Activated CD8-positive, alpha-beta T cell treated with anti-CD3 and anti-CD28 coated beads, Interleukin-2, amount 10 ng/mL, durations not matched to agents 7 days and 5 days (primary cell): ENCODE results near the gene CSRNP3. TPM values are rescaled to one million over a fixed set of nuclear protein-coding genes. Genes with fewer than 3 reads are reported as not detected.

Experiments
- ATAC-seq: fragments of 150-1000 bp; cut with Tn5 transposase; one replicate; pipeline ENCODE4 v1.10.0; 2021; ENCODE audit warnings: moderate library complexity
- CTCF ChIA-PET: fragments of 350-600 bp; sonication (Branson Sonifier 250); formaldehyde crosslinking; loops from one replicate; lab custom pipeline; 2021; ENCODE audit warnings: antibody characterized with exemption; lab: Charles Lee
- POLR2A ChIA-PET: fragments of 350-600 bp; sonication (Branson Sonifier 250); formaldehyde crosslinking; loops from one replicate; lab custom pipeline; 2021; ENCODE audit warnings: antibody characterized with exemption; lab: Charles Lee
- DNase-seq: peaks from one replicate; pipeline ENCODE4 v3.0.0-alpha.2; 2020
- H3K27ac Mint-ChIP-seq: one replicate; pipeline ENCODE4 v1.8.0; 2021; ENCODE audit warnings: mild to moderate bottlenecking, mixed read lengths
- H3K27me3 Mint-ChIP-seq: one replicate; pipeline ENCODE4 v1.8.0; 2021; ENCODE audit warnings: low read depth, mixed read lengths
- H3K36me3 Mint-ChIP-seq: one replicate; pipeline ENCODE4 v1.8.0; 2021; ENCODE audit warnings: low read depth, mixed read lengths
- H3K4me1 Mint-ChIP-seq: one replicate; pipeline ENCODE4 v1.8.0; 2021; ENCODE audit warnings: low read depth, mixed read lengths
- H3K4me3 Mint-ChIP-seq: one replicate; pipeline ENCODE4 v1.8.0; 2021; ENCODE audit warnings: mild to moderate bottlenecking, mixed read lengths
- H3K9me3 Mint-ChIP-seq: one replicate; pipeline ENCODE4 v1.8.0; 2022; ENCODE audit warnings: mixed read lengths; ENCODE audit not compliant: insufficient read depth
- total RNA-seq, 2 experiments: library from RNA; stranded (reverse); gene quantifications; one replicate each; pipeline ENCODE4 v1.2.3, GENCODE V29; 2021

The CSRNP3 gene
- total RNA-seq, 2 experiments from 2014 or later = not detected

- Mint-ChIP-seq H3K27ac (no peak overlapping the region), H3K36me3 (no peaks in the 10 kb centered on the region), H3K4me3 (no peak overlapping the region), H3K9me3 (no peaks in the 10 kb centered on the region), H3K27me3 (no peaks in the 10 kb centered on the region), H3K4me1 (no peaks in the 10 kb centered on the region)
- ChIA-PET CTCF (no interaction called here), POLR2A (no interaction called here)
- ATAC-seq (no peak), DNase-seq (no peak)
Measured at GRCh38 chr2:165522719-165523118, 53.2 kb downstream of the CSRNP3 start.

GRCh38 chr2:165524720-165525119, 55.2 kb downstream of the CSRNP3 start:
- Mint-ChIP-seq H3K9me3 (no peaks in the 10 kb centered on the region), H3K36me3 (no peaks in the 10 kb centered on the region), H3K27ac (no peak overlapping the region), H3K4me1 (no peaks in the 10 kb centered on the region), H3K4me3 (no peak overlapping the region), H3K27me3 (no peaks in the 10 kb centered on the region)
- DNase-seq (no peak), ATAC-seq (no peak)
- ChIA-PET POLR2A (no interaction called here), CTCF (no interaction called here)

- no peak overlapping the region for H3K4me3 Mint-ChIP-seq
- no peaks in the 10 kb centered on the region for H3K36me3 Mint-ChIP-seq
- ChIA-PET CTCF (no interaction called here), POLR2A (no interaction called here)
- no peak for ATAC-seq
- H3K9me3 Mint-ChIP-seq = no peaks in the 10 kb centered on the region
- H3K27ac Mint-ChIP-seq = no peak overlapping the region
- no peaks in the 10 kb centered on the region for H3K27me3 Mint-ChIP-seq
- no peaks in the 10 kb centered on the region for H3K4me1 Mint-ChIP-seq
- no peak for DNase-seq
Measured at GRCh38 chr2:165528691-165529090, 59.2 kb downstream of the CSRNP3 start.

GRCh38 chr2:165529130-165529529, 59.6 kb downstream of the CSRNP3 start:
- no peak for ATAC-seq
- H3K27me3 Mint-ChIP-seq = no peaks in the 10 kb centered on the region
- no peaks in the 10 kb centered on the region for H3K4me1 Mint-ChIP-seq
- no peaks in the 10 kb centered on the region for H3K36me3 Mint-ChIP-seq
- CTCF ChIA-PET = no interaction called here
- no peak for DNase-seq
- H3K4me3 Mint-ChIP-seq = no peak overlapping the region
- H3K9me3 Mint-ChIP-seq = no peaks in the 10 kb centered on the region
- H3K27ac Mint-ChIP-seq = no peak overlapping the region
- POLR2A ChIA-PET = no interaction called here

- CTCF ChIA-PET = no interaction called here
- POLR2A ChIA-PET = no interaction called here
- DNase-seq (no peak), ATAC-seq (no peak)
- no peaks in the 10 kb centered on the region for H3K27me3 Mint-ChIP-seq
- H3K36me3 Mint-ChIP-seq = no peaks in the 10 kb centered on the region
- no peak overlapping the region for H3K4me3 Mint-ChIP-seq
- no peaks in the 10 kb centered on the region for H3K9me3 Mint-ChIP-seq
- no peaks in the 10 kb centered on the region for H3K4me1 Mint-ChIP-seq
- no peak overlapping the region for H3K27ac Mint-ChIP-seq
Measured at GRCh38 chr2:165533331-165533730, 63.8 kb downstream of the CSRNP3 start.

- no peak for ATAC-seq
- Mint-ChIP-seq H3K4me3 (no peak overlapping the region), H3K9me3 (no peaks in the 10 kb centered on the region), H3K27me3 (no peaks in the 10 kb centered on the region), H3K36me3 (no peaks in the 10 kb centered on the region), H3K4me1 (no peaks in the 10 kb centered on the region), H3K27ac (no peak overlapping the region)
- ChIA-PET POLR2A (no interaction called here), CTCF (no interaction called here)
- DNase-seq = no peak
Measured at GRCh38 chr2:165535471-165535870, 66.0 kb downstream of the CSRNP3 start.

GRCh38 chr2:165536851-165537499, 67.5 kb downstream of the CSRNP3 start:
- ChIA-PET CTCF (no interaction called here), POLR2A (no interaction called here)
- no peak overlapping the region for H3K27ac Mint-ChIP-seq
- DNase-seq (no peak), ATAC-seq (no peak)
- H3K36me3 Mint-ChIP-seq = no peaks in the 10 kb centered on the region
- H3K9me3 Mint-ChIP-seq = no peaks in the 10 kb centered on the region
- no peaks in the 10 kb centered on the region for H3K27me3 Mint-ChIP-seq
- no peaks in the 10 kb centered on the region for H3K4me1 Mint-ChIP-seq
- H3K4me3 Mint-ChIP-seq = no peak overlapping the region

GRCh38 chr2:165539985-165540384, 70.5 kb downstream of the CSRNP3 start:
- CTCF ChIA-PET = no interaction called here
- ATAC-seq = no peak
- H3K27me3 Mint-ChIP-seq = no peaks in the 10 kb centered on the region
- no peaks in the 10 kb centered on the region for H3K4me1 Mint-ChIP-seq
- POLR2A ChIA-PET = no interaction called here
- no peak for DNase-seq
- H3K9me3 Mint-ChIP-seq = no peaks in the 10 kb centered on the region
- no peak overlapping the region for H3K4me3 Mint-ChIP-seq
- no peaks in the 10 kb centered on the region for H3K36me3 Mint-ChIP-seq
- H3K27ac Mint-ChIP-seq = no peak overlapping the region

GRCh38 chr2:165544897-165545296, 75.4 kb downstream of the CSRNP3 start:
- Mint-ChIP-seq H3K4me1 (no peaks in the 10 kb centered on the region), H3K4me3 (no peak overlapping the region), H3K9me3 (no peaks in the 10 kb centered on the region), H3K36me3 (no peaks in the 10 kb centered on the region), H3K27me3 (no peaks in the 10 kb centered on the region), H3K27ac (no peak overlapping the region)
- ChIA-PET POLR2A (no interaction called here), CTCF (interaction anchor here (0.6 kb wide), 1 partner anchor 26 kb away, joined by 3 read pairs; no protein-coding TSS in a partner anchor)
- ATAC-seq (no peak), DNase-seq (no peak)

- no peak for ATAC-seq
- ChIA-PET CTCF (no interaction called here), POLR2A (no interaction called here)
- Mint-ChIP-seq H3K27ac (no peak overlapping the region), H3K36me3 (no peaks in the 10 kb centered on the region), H3K4me1 (no peaks in the 10 kb centered on the region), H3K9me3 (no peaks in the 10 kb centered on the region), H3K27me3 (no peaks in the 10 kb centered on the region), H3K4me3 (no peak overlapping the region)
- no peak for DNase-seq
Measured at GRCh38 chr2:165547900-165548299, 78.4 kb downstream of the CSRNP3 start.

- no peaks in the 10 kb centered on the region for H3K9me3 Mint-ChIP-seq
- H3K4me1 Mint-ChIP-seq = no peaks in the 10 kb centered on the region
- CTCF ChIA-PET = no interaction called here
- ATAC-seq (no peak), DNase-seq (no peak)
- H3K4me3 Mint-ChIP-seq = no peak overlapping the region
- POLR2A ChIA-PET = no interaction called here
- H3K36me3 Mint-ChIP-seq = no peaks in the 10 kb centered on the region
- H3K27ac Mint-ChIP-seq = no peak overlapping the region
- H3K27me3 Mint-ChIP-seq = no peaks in the 10 kb centered on the region
Measured at GRCh38 chr2:165549619-165550018, 80.1 kb downstream of the CSRNP3 start.

GRCh38 chr2:165558832-165559231, 89.3 kb downstream of the CSRNP3 start:
- no peak for ATAC-seq

More at GRCh38 chr2:165558832-165559231, 89.3 kb downstream of the CSRNP3 start:
- no peaks in the 10 kb centered on the region for H3K36me3 Mint-ChIP-seq
- no peaks in the 10 kb centered on the region for H3K27me3 Mint-ChIP-seq
- no peaks in the 10 kb centered on the region for H3K4me1 Mint-ChIP-seq
- H3K9me3 Mint-ChIP-seq = no peaks in the 10 kb centered on the region
- no peak for DNase-seq
- no peak overlapping the region for H3K4me3 Mint-ChIP-seq
- ChIA-PET POLR2A (no interaction called here), CTCF (no interaction called here)
- H3K27ac Mint-ChIP-seq = no peak overlapping the region
